ENCODE results near the gene PLA2G4F. TPM values are rescaled to one million over a fixed set of nuclear protein-coding genes. Genes with fewer than 3 reads are reported as not detected.

The PLA2G4F gene
- total RNA-seq, 1 donor from 2014 or later: 0.40 TPM

GRCh38 chr15:42143356-42143755 lies 13.1 kb downstream of the PLA2G4F start:
- DNase-seq (ENCODE audit: low read depth): no peak
- no peak for TF ChIP-seq CTCF (conservative IDR thresholded peaks at IDR 0.05; ENCODE audit: low read depth, low read length)
- H3K4me3 ChIP-seq (ENCODE audit: low read depth, low read length): no peak overlapping the region

- no peak for DNase-seq (ENCODE audit: low read depth)
Measured at GRCh38 chr15:42141795-42142667, 14.4 kb downstream of the PLA2G4F start.

GRCh38 chr15:42141246-42141645 lies 15.2 kb downstream of the PLA2G4F start:
- no peak overlapping the region for H3K4me3 ChIP-seq (ENCODE audit: low read depth, low read length)
- no peak for DNase-seq (ENCODE audit: low read depth)
- no peak for TF ChIP-seq CTCF (conservative IDR thresholded peaks at IDR 0.05; ENCODE audit: low read depth, low read length)

More at GRCh38 chr15:42141795-42142667, 14.4 kb downstream of the PLA2G4F start:
- H3K4me3 ChIP-seq (ENCODE audit: low read depth, low read length): no peak overlapping the region
- TF ChIP-seq CTCF (conservative IDR thresholded peaks at IDR 0.05; ENCODE audit: low read depth, low read length): no peak

- DNase-seq (ENCODE audit: low read depth): no peak
- no peak for TF ChIP-seq CTCF (conservative IDR thresholded peaks at IDR 0.05; ENCODE audit: low read depth, low read length)
- no peak overlapping the region for H3K4me3 ChIP-seq (ENCODE audit: low read depth, low read length)
Measured at GRCh38 chr15:42140383-42141070, 15.9 kb downstream of the PLA2G4F start.

GRCh38 chr15:42139596-42139995 lies 16.8 kb downstream of the PLA2G4F start:
- no peak for DNase-seq (ENCODE audit: low read depth)
- H3K4me3 ChIP-seq (ENCODE audit: low read depth, low read length): no peak overlapping the region
- TF ChIP-seq CTCF (conservative IDR thresholded peaks at IDR 0.05; ENCODE audit: low read depth, low read length): no peak

GRCh38 chr15:42138968-42139386 lies 17.5 kb downstream of the PLA2G4F start:
- no peak overlapping the region for H3K4me3 ChIP-seq (ENCODE audit: low read depth, low read length)
- DNase-seq (ENCODE audit: low read depth): no peak
- no peak for TF ChIP-seq CTCF (conservative IDR thresholded peaks at IDR 0.05; ENCODE audit: low read depth, low read length)

Data from epithelial cell of proximal tubule (primary cell).